Fibroblast of lung (primary cell): Measurements from ENCODE around the gene INTS2.

Source experiments
- CTCF ChIP-seq, 2 donors: IDR thresholded peaks in 1 of 2; conservative IDR thresholded peaks in 1 of 2; 1 replicate in 1 of 2; 2 replicates in 1 of 2; pipeline ENCODE4 v1.5.1; 2011 to 2012; ENCODE audit warnings: low read length in 2 of 2, control low read depth in 1 of 2, inconsistent platforms in 1 of 2, low read depth in 1 of 2, mild to moderate bottlenecking in 1 of 2
- EZH2 ChIP-seq: IDR thresholded peaks from 2 replicates; pipeline ENCODE4 v1.5.1; 2012; ENCODE audit warnings: low read length, control low read depth, mild to moderate bottlenecking; ENCODE audit errors: missing control alignments

GRCh38 chr17:61833536-61834193 lies 94.1 kb downstream of the INTS2 start:
- TF ChIP-seq CTCF (conservative IDR thresholded peaks at IDR 0.05 in 1 of 2, IDR thresholded peaks at IDR 0.05 in 1 of 2; ENCODE audit: low read depth in 1 of 2, low read length in 2 of 2) (no peak), EZH2 (no peak)
